SW 1271 (cell line): ENCODE measurements around the gene PKNOX1.
A peak's percentile ranks its signal among the peaks of the same experiment; 100 is the strongest.
"Not testable (repeated sequence)": the region's sequence is repeated elsewhere in the genome, so short reads cannot be mapped to it uniquely, and the experiment has no call there.

Experiments
- DNase-seq, 2 experiments: peaks; one replicate each; lab custom pipeline; 2025; lab: John Stamatoyannopoulos, UW

PKNOX1 gene

GRCh38 chr21:42956824-42957630 is 17.3 kb upstream of the PKNOX1 start:
- DNase-seq: no peak

- DNase-seq: not testable (repeated sequence)
These were observed 16.2 kb upstream of the PKNOX1 start for GRCh38 chr21:42958122-42958521.

- DNase-seq: no peak
These were observed 14.6 kb upstream of the PKNOX1 start for GRCh38 chr21:42959728-42960127.

GRCh38 chr21:42962380-42963007 is 11.9 kb upstream of the PKNOX1 start:
- DNase-seq: no peak

- no peak for DNase-seq
These were observed 10.3 kb upstream of the PKNOX1 start for GRCh38 chr21:42964086-42964485.

- DNase-seq: no peak
These were observed 9.7 kb upstream of the PKNOX1 start for GRCh38 chr21:42964546-42965210.

- DNase-seq: no peak
These were observed 9.2 kb upstream of the PKNOX1 start for GRCh38 chr21:42965211-42965560.

- DNase-seq: not testable (repeated sequence)
These were observed 6.7 kb upstream of the PKNOX1 start for GRCh38 chr21:42967616-42968015.

- no peak for DNase-seq
These were observed 5.2 kb upstream of the PKNOX1 start for GRCh38 chr21:42969193-42969600.

- no peak for DNase-seq
These were observed 3.3 kb upstream of the PKNOX1 start for GRCh38 chr21:42970946-42971653.

GRCh38 chr21:42971897-42972275 is 2.5 kb upstream of the PKNOX1 start:
- DNase-seq: no peak

GRCh38 chr21:42973309-42973990 is 912 bp upstream of the PKNOX1 start:
- no peak for DNase-seq

GRCh38 chr21:42974832-42975820 is 764 bp downstream of the PKNOX1 start:
- peak; percentile 4 to 44 for DNase-seq

GRCh38 chr21:42975886-42976608 is 1.7 kb downstream of the PKNOX1 start:
- DNase-seq: no peak

- no peak for DNase-seq
These were observed 6.2 kb downstream of the PKNOX1 start for GRCh38 chr21:42980312-42981213.

- DNase-seq: no peak
These were observed 6.8 kb downstream of the PKNOX1 start for GRCh38 chr21:42981214-42981523.

GRCh38 chr21:42981862-42982261 is 7.5 kb downstream of the PKNOX1 start:
- no peak for DNase-seq

- no peak for DNase-seq
These were observed 8.7 kb downstream of the PKNOX1 start for GRCh38 chr21:42983103-42983502.

- DNase-seq: no peak
These were observed 9.5 kb downstream of the PKNOX1 start for GRCh38 chr21:42983869-42984268.
